Middle frontal gyrus (tissue), 1 donor: ENCODE data around the gene AXL.
"Not testable (repeated sequence)": the region's sequence is repeated elsewhere in the genome, so short reads cannot be mapped to it uniquely, and the experiment has no call there.

Source experiments
- DNase-seq: peaks from one replicate; pipeline ENCODE4 v3.0.0-alpha.2; 2015; ENCODE audit warnings: low spot score; ENCODE audit errors: extremely low spot score

The AXL gene

GRCh38 chr19:41206926-41207750 lies 11.9 kb upstream of the AXL start:
- DNase-seq, result no peak

DNA sequence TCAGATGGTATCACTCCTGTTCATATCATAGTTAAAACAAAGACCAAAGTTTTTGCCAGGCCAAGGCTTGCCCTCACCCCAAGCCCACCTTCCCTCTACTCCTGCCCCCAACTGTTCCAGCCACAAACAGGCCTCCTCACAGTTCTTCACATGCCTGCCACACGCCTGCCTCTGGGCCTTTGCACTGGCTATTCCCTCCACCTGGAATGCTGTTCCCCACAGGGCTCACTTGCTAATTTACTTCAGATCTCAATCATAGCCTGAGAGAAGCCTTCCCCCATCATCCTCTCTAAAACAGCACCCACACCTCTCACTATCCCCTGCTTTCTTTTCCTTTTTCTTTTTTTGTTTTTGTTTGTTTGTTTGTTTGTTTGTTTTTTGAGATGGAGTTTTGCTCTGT lies 4.9 kb upstream of the AXL start:
- DNase-seq, result no peak

GRCh38 chr19:41217741-41218140 lies 1.3 kb upstream of the AXL start:
- DNase-seq, result no peak

GRCh38 chr19:41218249-41218614 lies 791 bp upstream of the AXL start:
- DNase-seq, result no peak

GRCh38 chr19:41219924-41220567 lies 1.0 kb downstream of the AXL start:
- no peak for DNase-seq

- DNase-seq, result no peak
Measured at GRCh38 chr19:41220811-41221210, 1.8 kb downstream of the AXL start.

- DNase-seq, result no peak
Measured at GRCh38 chr19:41221514-41222205, 2.6 kb downstream of the AXL start.

DNA sequence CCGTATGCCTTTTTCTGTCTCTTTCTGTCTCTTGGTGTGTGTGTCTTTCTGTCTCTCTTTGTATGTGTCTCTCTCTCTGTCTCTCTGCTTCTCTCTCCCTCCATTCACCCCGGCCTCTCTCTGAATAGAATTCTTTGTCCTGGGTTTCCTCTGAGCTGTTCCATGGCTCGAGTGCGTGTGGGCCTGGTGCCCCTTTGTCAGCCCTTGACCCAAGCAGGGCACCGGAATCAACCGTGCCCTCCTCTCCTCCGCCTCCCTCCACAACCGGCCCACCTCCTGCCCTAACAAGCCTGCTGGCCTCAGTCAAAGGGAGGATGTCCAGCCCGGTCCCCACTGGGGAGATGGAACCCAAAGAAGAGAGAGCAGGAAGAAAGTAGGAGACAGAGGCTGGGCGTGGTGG lies 3.2 kb downstream of the AXL start:
- DNase-seq, result no peak

DNA sequence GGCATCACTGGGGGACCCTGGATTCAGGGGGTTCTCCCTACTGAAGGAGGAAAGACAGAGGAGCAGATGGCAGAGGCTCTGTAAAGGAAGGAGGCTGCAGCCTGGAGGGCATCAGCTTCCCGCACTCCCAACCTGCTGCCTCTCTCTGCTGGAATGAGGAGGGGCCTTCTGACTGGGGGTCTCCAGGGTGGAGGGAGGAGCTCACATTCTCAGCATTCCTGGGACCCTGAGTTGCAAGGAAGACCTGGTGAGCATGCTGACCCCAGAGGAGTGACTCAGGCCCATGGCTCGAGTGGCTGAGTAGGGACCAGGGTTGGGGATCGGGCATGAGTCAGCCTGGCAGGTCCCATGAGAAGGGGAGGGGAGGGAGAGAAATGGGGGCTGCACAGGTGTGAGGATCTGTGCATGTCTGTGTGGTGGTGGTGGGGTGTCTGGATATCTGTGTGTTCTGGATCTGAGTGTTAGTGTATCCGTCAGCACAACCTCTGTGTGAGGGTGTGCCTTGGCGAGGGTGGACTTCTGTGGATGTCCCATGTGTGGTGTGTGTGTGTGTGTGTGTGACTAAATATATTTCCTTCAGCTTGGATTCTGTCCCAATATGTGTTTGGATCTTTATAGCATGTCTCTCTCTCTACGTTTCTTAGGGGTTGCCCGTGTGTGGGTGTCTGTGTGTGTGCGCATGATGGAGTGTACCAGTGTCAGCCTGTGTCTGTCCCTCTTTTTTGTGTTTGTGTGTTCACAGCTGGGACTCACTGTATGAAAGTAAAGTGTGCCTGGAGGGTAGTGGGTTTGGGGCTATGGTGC lies 4.6 kb downstream of the AXL start:
- DNase-seq, result no peak

- no peak for DNase-seq
Measured at GRCh38 chr19:41224632-41225031, 5.6 kb downstream of the AXL start.

DNA sequence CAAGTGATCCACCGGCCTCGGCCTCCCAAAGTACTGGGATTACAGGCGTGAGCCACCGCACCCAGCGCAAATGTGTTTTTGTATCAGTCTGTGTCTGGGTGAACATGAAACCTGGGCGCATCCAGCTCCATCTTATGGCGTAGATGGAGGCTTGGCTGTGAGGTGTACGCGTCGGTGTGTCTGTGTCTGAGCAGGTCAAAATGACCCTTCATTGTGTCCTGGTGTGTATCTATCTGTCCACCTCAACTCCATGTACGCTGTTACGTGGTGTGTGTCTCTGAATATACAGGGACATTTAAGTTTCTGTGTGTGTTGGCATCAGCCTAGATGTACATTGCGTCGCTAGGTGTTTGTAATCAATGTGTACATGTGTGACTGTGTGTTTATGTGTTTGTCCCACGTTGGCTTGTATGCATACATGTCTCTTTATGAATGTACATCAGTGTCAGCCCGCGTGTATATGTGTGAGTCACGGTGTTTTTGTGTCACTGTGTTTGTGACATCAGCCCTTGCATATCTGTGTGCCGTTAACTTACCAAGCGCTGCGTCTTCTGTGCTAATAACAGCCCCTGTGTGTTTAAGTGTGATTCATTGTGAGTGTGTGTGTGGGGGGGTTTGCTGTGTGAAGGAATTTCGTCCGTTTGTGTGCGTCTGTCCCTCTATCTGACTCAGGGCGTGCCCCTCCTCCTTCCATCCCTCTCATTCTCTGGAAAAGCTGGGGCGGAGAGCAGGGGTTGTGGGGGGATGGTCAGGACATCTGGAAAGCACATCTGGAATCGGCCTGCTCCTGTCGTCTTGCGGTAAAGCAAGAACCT lies 6.4 kb downstream of the AXL start:
- no peak for DNase-seq

DNA sequence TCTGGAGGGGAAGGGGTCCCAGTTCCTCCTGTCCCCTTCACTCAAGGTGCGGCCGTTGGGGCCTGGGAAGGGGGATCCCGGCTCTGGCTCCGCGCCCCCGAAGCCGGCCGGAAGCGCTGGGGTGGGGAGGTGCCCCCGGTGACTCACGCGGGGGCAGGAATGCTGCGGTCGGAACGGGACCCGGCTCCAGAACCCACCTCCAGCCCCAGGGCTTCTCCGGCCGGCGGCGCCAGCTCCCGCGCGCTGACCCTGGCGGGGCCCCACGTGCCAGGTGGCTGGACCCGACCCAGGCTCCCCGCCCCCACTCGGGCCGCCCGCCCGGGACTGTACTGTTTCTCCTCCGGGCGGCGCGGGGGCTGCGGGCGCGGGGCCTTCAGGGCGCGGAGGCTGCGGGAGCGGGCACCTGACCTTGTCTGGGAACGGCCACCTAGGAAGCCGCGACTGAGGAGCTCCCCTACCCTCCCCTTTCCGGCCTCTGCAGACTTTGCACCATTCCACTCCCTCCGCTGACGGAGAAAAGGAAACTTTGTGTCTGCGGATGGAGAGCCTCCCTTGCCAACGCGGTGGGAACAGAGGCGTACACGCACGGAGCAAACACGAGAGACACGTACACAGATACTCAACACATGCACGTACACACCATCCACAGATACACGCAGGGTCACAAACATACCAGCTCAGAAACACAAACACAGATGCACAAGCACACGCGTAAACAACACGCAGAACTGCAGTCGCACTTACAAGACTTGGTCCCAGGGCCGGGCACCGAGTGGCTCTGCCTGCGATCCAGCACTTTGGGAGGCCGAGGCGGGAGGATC lies 7.2 kb downstream of the AXL start:
- no peak for DNase-seq

GRCh38 chr19:41226874-41227390 lies 7.9 kb downstream of the AXL start:
- no peak for DNase-seq

DNA sequence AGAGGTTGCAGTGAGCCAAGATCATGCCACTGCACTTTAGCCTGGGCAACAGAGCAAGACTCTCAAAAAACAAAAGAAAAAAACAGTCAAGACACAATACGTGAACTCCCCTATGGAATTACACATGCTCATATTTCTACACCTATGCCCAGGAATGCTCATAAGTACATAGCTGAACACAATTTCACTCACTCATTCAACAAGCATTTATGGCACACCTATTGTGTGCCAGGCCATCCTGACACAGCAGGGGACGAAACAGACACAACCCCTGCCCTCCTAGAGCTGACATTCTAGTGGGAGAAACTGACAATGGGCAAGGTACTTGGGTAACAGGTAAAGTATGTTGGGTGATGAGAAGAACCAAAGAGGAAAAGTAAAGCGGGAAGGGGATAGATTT lies 9.5 kb downstream of the AXL start:
- no peak for DNase-seq

GRCh38 chr19:41229338-41229737 lies 10.3 kb downstream of the AXL start:
- not testable (repeated sequence) for DNase-seq

DNA sequence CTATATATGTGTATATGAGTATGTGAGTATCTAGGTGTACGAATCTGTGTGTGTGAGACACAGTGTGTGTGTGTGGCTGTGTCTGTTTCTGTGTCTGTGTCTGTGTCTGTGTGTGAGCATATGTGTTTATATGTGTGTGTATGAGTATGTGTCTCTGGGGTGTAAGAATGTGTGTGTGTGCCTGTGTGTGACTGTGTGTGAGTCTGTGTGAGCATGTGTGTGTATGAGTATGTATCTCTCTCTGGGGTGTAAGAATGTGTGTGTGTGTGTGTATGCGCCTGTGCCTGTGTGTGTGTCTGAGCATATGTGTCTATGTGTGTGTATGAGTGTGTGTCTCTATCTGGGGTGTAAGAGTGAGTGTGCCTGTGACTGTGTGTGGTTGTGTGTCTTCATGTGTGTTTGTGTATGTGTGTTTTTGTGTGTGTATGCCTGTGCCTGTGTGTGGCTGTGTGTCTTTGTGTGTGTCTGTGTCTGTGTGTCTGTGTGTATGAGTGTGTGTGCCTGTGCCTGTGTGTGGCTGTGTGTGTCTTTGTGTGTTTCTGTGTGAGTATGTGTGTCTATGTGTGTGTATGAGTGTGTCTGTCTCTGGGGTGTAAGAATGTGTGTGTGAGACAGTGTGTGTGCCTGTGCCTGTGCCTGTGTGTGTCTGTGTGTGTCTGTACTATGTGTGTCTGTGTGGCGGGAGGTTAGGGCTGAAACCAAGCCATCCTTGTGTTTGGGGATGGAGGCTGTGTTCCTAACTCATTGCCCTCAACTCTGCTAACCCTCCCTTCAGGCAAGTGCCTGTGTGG lies 11.2 kb downstream of the AXL start:
- DNase-seq, result no peak

DNA sequence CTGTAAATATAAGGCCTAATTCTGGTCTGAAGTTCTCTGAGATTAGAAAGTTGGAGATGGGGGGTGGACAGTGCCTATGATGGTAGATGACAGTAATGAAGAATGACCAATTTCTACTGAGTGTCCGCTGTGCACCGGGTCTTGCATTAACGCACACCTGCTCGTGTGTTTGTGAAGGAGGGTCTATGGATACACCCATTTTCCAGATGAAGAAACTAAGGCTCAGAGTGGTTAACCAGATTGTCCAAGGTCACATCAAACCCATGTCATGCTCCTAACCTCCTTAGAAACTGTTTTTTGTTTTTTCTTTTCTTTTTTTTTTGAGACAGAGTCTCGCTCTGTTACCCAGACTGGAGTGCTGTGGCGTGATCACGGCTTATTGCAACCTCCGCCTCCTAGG lies 13.7 kb downstream of the AXL start:
- DNase-seq, result no peak

- no peak for DNase-seq
Measured at GRCh38 chr19:41233748-41234240, 14.8 kb downstream of the AXL start.
